Caki2 (cell line): ENCODE measurements around the gene KCNH6. TPM values are rescaled to one million over a fixed set of nuclear protein-coding genes. Genes with fewer than 3 reads are reported as not detected.
A peak's percentile ranks its signal among the peaks of the same experiment; 100 is the strongest.

ENCODE experiments used
- DNase-seq: peaks from one replicate; pipeline ENCODE4 v3.0.0-alpha.2; 2015; ENCODE audit warnings: low read depth
- in situ Hi-C: cut with HindIII; loops from 2 replicates; pipeline ENCODE4 v1.10.0; 2016; ENCODE audit warnings: low sequenced_read_pairs, low pct_unique_long_range_greater_than_20kb, mixed read lengths
- total RNA-seq: library from RNA; depleted of rRNA; stranded (reverse); fragments of >200 nt; shearing (Covaris generic); gene quantifications from 2 replicates; pipeline ENCODE4 v1.2.3, GENCODE V29; 2014; ENCODE audit warnings: low replicate concordance; rRNA removed

Gene KCNH6, protein sequence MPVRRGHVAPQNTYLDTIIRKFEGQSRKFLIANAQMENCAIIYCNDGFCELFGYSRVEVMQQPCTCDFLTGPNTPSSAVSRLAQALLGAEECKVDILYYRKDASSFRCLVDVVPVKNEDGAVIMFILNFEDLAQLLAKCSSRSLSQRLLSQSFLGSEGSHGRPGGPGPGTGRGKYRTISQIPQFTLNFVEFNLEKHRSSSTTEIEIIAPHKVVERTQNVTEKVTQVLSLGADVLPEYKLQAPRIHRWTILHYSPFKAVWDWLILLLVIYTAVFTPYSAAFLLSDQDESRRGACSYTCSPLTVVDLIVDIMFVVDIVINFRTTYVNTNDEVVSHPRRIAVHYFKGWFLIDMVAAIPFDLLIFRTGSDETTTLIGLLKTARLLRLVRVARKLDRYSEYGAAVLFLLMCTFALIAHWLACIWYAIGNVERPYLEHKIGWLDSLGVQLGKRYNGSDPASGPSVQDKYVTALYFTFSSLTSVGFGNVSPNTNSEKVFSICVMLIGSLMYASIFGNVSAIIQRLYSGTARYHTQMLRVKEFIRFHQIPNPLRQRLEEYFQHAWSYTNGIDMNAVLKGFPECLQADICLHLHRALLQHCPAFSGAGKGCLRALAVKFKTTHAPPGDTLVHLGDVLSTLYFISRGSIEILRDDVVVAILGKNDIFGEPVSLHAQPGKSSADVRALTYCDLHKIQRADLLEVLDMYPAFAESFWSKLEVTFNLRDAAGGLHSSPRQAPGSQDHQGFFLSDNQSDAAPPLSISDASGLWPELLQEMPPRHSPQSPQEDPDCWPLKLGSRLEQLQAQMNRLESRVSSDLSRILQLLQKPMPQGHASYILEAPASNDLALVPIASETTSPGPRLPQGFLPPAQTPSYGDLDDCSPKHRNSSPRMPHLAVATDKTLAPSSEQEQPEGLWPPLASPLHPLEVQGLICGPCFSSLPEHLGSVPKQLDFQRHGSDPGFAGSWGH
- total RNA-seq: 0.09 TPM in 1 of 2 replicates, not detected in the other

GRCh38 chr17:63523253-63523855, at the start of gene KCNH6:
TSS of gene KCNH6 (plus strand) at chr17:63523358. CDS start at chr17:63523414, 56 bp downstream.
- DNase-seq: no peak
- in situ Hi-C loops: no loop called here

GRCh38 chr17:63474174-63474573, 49.0 kb upstream of the KCNH6 start:
- in situ Hi-C loops: no loop called here
- no peak for DNase-seq

GRCh38 chr17:63474586-63475460, 48.3 kb upstream of the KCNH6 start:
- no peak for DNase-seq

GRCh38 chr17:63475491-63476412, 47.4 kb upstream of the KCNH6 start:
- in situ Hi-C loops: no loop called here
- no peak for DNase-seq

More at GRCh38 chr17:63474586-63475460, 48.3 kb upstream of the KCNH6 start:
- in situ Hi-C loops: no loop called here

GRCh38 chr17:63476459-63476853, 46.7 kb upstream of the KCNH6 start:
- DNase-seq: no peak
- in situ Hi-C loops: no loop called here

- in situ Hi-C loops: no loop called here
- DNase-seq: no peak
Observed at GRCh38 chr17:63476854-63477479, 46.2 kb upstream of the KCNH6 start, which contains the start of gene ACE. TSS of gene ACE (plus strand) at chr17:63477061. CDS start at chr17:63477095, 34 bp downstream.

DNA sequence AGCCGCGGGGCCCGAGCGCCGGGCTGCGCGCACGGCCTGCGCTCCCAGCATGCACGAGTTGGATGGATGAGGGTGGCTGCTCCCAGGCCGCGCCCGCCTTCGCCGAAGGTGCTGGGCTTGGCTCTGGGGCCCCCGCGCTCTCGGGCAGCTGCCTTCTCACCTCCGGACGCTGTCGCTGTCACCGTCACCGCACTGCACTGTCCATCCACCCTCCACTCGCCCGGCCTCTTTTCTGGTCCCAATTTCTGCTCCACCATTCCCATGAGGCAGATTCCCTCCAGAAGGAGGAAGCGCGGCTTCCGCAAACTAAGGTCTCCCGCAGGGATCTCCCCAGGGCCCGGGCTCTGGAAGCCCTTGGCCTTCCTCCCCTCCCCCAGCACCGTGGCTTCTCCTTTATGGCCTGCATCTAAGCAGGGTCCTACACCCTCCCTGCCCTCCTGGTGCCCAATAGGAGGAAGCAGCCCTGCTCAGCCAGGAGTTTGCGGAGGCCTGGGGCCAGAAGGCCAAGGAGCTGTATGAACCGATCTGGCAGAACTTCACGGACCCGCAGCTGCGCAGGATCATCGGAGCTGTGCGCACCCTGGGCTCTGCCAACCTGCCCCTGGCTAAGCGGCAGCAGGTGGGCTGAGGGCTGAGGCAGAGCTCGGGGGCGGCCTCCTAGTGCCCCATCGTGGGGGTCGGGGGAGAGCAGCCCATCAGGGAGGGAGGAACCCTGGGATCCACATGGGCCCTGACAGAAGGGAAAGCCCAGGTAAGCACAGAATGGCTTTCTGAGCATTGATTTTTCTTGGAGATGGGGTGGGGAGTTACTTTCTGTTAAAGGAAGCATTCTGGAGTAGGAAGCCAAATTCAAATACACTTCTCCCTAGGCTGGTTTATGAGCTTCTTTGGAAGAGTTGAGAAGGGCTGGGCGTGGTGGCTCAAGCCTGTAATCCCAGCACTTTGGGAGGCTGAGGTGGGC, 45.4 kb upstream of the KCNH6 start:
- in situ Hi-C loops: no loop called here
- no peak for DNase-seq

- in situ Hi-C loops: no loop called here
- peak; percentile 72 for DNase-seq
Observed at GRCh38 chr17:63478814-63479494, 44.2 kb upstream of the KCNH6 start.

- in situ Hi-C loops: no loop called here
- no peak for DNase-seq
Observed at GRCh38 chr17:63479495-63480184, 43.5 kb upstream of the KCNH6 start.

DNA sequence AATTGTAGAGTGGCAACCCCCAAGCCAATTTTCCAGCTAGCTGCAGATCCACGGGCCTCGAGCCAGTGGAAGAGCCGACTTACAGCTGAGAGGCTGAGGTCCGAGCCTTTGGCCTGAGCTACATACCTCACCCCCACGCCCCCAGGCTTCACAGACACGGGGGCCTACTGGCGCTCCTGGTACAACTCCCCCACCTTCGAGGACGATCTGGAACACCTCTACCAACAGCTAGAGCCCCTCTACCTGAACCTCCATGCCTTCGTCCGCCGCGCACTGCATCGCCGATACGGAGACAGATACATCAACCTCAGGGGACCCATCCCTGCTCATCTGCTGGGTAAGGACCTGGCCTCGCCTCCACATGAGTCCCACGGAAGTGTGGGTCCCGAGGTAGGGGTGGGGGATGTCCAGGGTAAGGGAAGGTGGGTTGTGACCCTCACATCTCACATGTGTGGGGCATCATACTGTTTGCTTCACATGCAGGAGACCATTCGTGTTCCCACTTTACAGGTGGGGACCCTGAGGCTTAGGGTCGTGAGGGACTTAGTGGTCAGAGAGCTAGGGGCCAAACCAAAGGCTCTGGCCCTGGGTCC, 42.9 kb upstream of the KCNH6 start:
- in situ Hi-C loops: no loop called here
- DNase-seq: no peak

DNA sequence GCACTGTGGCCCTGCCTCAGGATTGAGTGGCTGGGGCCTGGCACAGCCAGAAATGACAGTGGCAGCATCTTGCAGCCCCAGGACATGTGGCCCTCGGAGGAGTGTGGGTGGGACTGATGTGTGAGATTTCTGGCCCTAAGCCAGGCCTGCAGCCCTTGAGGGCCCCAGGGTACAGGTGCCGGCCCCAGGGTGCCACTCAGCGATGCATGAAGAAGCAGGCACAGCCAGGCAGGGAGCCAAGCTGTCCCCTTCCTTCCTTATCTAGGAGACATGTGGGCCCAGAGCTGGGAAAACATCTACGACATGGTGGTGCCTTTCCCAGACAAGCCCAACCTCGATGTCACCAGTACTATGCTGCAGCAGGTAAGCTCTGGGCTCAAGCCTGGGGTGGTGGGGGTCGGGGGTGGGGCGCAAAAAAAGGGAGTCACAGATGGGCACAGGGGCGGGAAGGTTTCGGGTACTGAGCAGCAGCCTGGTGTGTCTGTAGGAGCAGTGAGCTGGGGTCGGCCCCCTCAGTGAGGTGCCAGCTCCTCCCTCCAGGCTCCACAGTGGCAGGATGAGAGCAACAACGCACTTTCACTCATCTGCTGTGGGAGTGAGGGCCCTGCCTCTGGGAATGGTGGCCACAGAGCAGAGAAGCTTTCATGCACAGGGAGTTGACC, 42.2 kb upstream of the KCNH6 start:
- in situ Hi-C loops: no loop called here

GRCh38 chr17:63481488-63481870, 41.7 kb upstream of the KCNH6 start:
- in situ Hi-C loops: no loop called here

More for the DNA sequence above, 42.2 kb upstream of the KCNH6 start:
- peak; percentile 69 for DNase-seq

DNA sequence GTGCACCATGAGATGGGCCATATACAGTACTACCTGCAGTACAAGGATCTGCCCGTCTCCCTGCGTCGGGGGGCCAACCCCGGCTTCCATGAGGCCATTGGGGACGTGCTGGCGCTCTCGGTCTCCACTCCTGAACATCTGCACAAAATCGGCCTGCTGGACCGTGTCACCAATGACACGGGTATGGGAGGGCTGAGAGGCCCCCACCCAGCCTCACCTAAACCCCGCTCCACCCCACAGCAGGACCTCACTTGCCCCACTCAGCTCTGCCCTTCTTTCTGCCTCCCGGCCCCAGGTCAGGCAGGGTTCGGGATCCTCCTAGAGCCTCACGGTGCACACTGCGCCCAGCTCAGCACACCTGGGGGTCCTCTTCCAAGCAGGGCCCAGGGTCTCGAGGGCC, 40.6 kb upstream of the KCNH6 start:
- in situ Hi-C loops: no loop called here

More at GRCh38 chr17:63481488-63481870, 41.7 kb upstream of the KCNH6 start:
- DNase-seq: no peak

More for the DNA sequence above, 40.6 kb upstream of the KCNH6 start:
- DNase-seq: no peak
